Common myeloid progenitor, CD34-positive (primary cell): ENCODE results near the gene MARCHF4.

ENCODE experiments used
- CTCF ChIA-PET: fragments of 350-600 bp; sonication (Branson Sonifier 250); formaldehyde crosslinking; loops from one replicate; lab custom pipeline; 2021; ENCODE audit warnings: antibody characterized with exemption; lab: Charles Lee
- POLR2A ChIA-PET: fragments of 350-600 bp; sonication (Branson Sonifier 250); formaldehyde crosslinking; loops from one replicate; lab custom pipeline; 2021; ENCODE audit warnings: antibody characterized with exemption; lab: Charles Lee
- DNase-seq, 3 donors: peaks; one replicate each; pipeline versions ENCODE4 v3.0.0 to v3.0.0-alpha.2; 2013
- H3K27ac ChIP-seq, 2 experiments: 1 replicate in 1 of 2; 2 replicates in 1 of 2; pipeline ENCODE4 v1.7.0; 2013; ENCODE audit warnings: inconsistent platforms in 2 of 2, low read length in 2 of 2, mild to moderate bottlenecking in 2 of 2, low read depth in 1 of 2, moderate library complexity in 1 of 2; ENCODE audit not compliant: severe bottlenecking in 2 of 2, insufficient read depth in 1 of 2, poor library complexity in 1 of 2
- H3K27me3 ChIP-seq, 5 experiments: replicated peaks in 2 of 5; 1 replicate in 3 of 5; 2 replicates in 2 of 5; pipeline versions ENCODE4 v1.6.1 to v1.7.0; 2013; ENCODE audit warnings: low read length in 4 of 5, mild to moderate bottlenecking in 2 of 5, moderate library complexity in 2 of 5, inconsistent platforms in 1 of 5; ENCODE audit not compliant: insufficient read depth in 5 of 5, control insufficient read depth in 4 of 5
- H3K36me3 ChIP-seq, 4 experiments: 1 replicate in 2 of 4; 2 replicates in 2 of 4; pipeline versions ENCODE4 v1.6.1 to v1.7.0; 2013; ENCODE audit warnings: low read length in 3 of 4, control low read depth in 1 of 4, mild to moderate bottlenecking in 1 of 4; ENCODE audit not compliant: control insufficient read depth in 4 of 4, insufficient read depth in 4 of 4
- H3K4me1 ChIP-seq, 4 experiments: 1 replicate in 3 of 4; 2 replicates in 1 of 4; pipeline versions ENCODE4 v1.6.1 to v1.7.1; 2013; ENCODE audit warnings: low read length in 3 of 4, mild to moderate bottlenecking in 3 of 4, control low read depth in 1 of 4, inconsistent platforms in 1 of 4, moderate library complexity in 1 of 4; ENCODE audit not compliant: control insufficient read depth in 4 of 4, insufficient read depth in 4 of 4; ENCODE audit errors: control extremely low read depth in 1 of 4
- H3K4me3 ChIP-seq, 7 experiments: 1 replicate in 4 of 7; 2 replicates in 3 of 7; pipeline versions ENCODE4 v1.5.1 to v1.7.0; 2013; ENCODE audit warnings: mild to moderate bottlenecking in 7 of 7, low read length in 6 of 7, moderate library complexity in 6 of 7, inconsistent platforms in 2 of 7, low read depth in 2 of 7, control low read depth in 1 of 7; ENCODE audit not compliant: insufficient read depth in 4 of 7, control insufficient read depth in 1 of 7; ENCODE audit errors: extremely low read depth in 1 of 7
- H3K9me3 ChIP-seq, 5 experiments: 1 replicate in 4 of 5; 2 replicates in 1 of 5; pipeline versions ENCODE4 v1.6.1 to v1.7.1; 2013; ENCODE audit warnings: low read length in 4 of 5, mild to moderate bottlenecking in 2 of 5, inconsistent platforms in 1 of 5, low read depth in 1 of 5, moderate library complexity in 1 of 5; ENCODE audit not compliant: control insufficient read depth in 4 of 5, insufficient read depth in 2 of 5; ENCODE audit errors: control extremely low read depth in 1 of 5
- WGBS: methylation state at CpG from one replicate; pipeline ENCODE4 v1.1.5; 2013; ENCODE audit not compliant: insufficient coverage; 5-methylcytosine and 5-hydroxymethylcytosine counted together

MARCHF4 gene

DNA sequence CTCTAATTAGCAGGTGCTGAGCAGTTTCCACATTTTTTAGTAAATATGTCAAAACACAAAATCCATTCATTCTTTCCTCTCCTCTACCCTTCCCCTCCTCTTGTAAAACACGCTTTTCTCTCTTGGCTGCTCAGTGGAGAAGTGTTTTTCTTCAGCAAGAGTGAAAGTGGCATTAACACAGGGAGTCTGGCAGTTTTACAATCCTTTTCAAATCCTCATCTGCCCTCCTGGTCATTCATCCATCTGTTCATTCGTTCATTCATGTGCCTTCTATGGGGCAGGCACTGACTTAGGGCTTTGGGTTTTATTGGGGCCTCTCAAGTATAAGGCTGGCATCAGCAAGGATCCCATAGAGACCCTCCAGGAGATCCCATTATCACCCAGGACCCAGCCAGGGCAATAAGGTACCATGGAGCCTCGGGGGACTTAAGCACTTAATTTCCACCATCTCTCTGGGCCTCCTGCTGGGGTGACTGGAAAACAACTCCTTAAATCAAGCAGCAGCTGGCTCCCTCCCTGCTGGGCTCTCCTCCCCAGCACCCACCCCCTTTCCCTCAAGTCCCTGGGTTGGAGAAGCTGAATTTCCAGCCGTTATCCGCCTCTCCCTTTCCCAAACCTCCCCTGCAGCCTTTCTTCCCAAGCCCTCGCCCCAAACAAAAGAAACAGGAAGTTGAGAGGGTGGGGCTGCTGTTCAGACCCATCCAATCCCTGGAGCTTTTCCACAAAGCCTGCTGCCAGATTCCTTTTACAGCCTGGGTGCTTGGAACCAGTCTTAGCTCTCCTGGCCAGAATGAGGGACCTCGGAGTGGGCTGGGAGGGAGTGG is 32.6 kb downstream of the MARCHF4 start:
- H3K4me3 ChIP-seq: no peak overlapping the region
- POLR2A ChIA-PET: no interaction called here
- 93% methylated on average over 6 of the region's 7 CpGs for WGBS

DNA sequence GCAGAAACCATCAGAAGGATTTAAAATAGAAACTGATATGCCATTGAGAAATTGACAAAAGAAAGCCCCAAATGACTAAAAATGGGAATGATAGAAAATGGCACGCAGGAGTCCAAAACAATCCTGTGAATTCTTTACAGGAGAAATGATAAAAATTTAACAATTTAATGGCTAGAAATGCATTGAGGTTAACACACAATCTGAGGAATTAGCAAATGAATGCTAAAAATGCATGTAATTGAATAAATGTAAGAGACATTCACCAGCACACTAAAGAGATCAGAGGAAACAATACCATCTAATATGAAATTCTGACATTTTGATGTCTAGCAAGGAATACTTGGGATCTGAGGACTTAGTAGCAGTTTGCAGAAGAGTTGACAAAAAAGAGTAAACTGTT is 37.0 kb downstream of the MARCHF4 start:
- Histone ChIP-seq H3K4me1 (peaks cover 0 to 3% (median 0%) of the 10 kb centered on the region in 4 experiments), H3K36me3 (no peaks in the 10 kb centered on the region), H3K27ac (no peak overlapping the region), H3K27me3 (no peaks in the 10 kb centered on the region), H3K4me3 (no peak overlapping the region), H3K9me3 (no peaks in the 10 kb centered on the region)
- POLR2A ChIA-PET: no interaction called here
- CTCF ChIA-PET: no interaction called here
- DNase-seq: no peak
- no CpG with 5 or more reads among the region's 1 CpG for WGBS

More for the DNA sequence above, 32.6 kb downstream of the MARCHF4 start:
- Histone ChIP-seq H3K9me3 (no peaks in the 10 kb centered on the region), H3K27ac (no peak overlapping the region), H3K36me3 (no peaks in the 10 kb centered on the region), H3K4me1 (peaks cover 0 to 10% (median 2%) of the 10 kb centered on the region in 4 experiments), H3K27me3 (no peaks in the 10 kb centered on the region)
- DNase-seq: no peak
- CTCF ChIA-PET: interaction anchor here (1.0 kb wide), 1 partner anchor 14 kb away, joined by 3 read pairs; no protein-coding TSS in a partner anchor

- WGBS: 96% methylated on average over 4 of the region's 5 CpGs
- ChIA-PET CTCF (interaction anchor here (0.6 to 2.3 kb wide), 9 partner anchors 10 to 129 kb away, joined by 3 to 15 read pairs (median 3); no protein-coding TSS in a partner anchor), POLR2A (no interaction called here)
- no peaks in the 10 kb centered on the region for H3K4me1 ChIP-seq
- H3K36me3 ChIP-seq: no peaks in the 10 kb centered on the region
- H3K27me3 ChIP-seq: no peaks in the 10 kb centered on the region
- DNase-seq: peak in 1 of 3 donors; percentile 49
- H3K9me3 ChIP-seq: no peaks in the 10 kb centered on the region
- H3K27ac ChIP-seq: no peak overlapping the region
- no peak overlapping the region for H3K4me3 ChIP-seq
These were observed 43.9 kb downstream of the MARCHF4 start for GRCh38 chr2:216328347-216328746.

DNA sequence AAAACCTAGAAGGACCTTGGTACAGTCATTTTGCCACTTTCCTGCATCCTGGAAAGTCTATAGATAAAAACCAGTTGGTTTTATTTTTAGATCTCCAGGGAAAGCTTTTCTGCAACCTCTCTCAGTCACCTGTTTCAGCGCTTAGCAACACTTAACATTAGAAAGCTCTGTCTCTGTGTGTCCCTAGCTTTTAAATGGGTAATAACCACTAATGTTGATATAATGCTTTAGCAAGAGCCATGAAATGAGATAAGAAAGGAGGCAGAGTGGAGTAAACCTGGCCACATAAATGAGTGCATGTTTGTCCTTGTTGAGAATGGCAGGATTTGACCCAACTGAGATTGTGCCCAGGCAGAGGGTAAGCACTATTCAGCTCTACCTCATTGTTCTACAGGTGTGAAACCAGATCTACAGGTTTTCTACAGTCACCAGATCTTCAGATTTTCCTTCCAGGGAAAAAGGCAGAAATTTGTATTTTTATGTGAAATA is 44.8 kb downstream of the MARCHF4 start:
- DNase-seq: no peak
- ChIA-PET POLR2A (interaction anchor here (0.7 kb wide), 1 partner anchor 112 kb away, joined by 3 read pairs; no protein-coding TSS in a partner anchor), CTCF (interaction anchor here (0.9 to 2.3 kb wide), 8 partner anchors 11 to 92 kb away, joined by 3 to 15 read pairs (median 5); no protein-coding TSS in a partner anchor)
- Histone ChIP-seq H3K9me3 (no peaks in the 10 kb centered on the region), H3K4me1 (no peaks in the 10 kb centered on the region), H3K27ac (no peak overlapping the region), H3K36me3 (no peaks in the 10 kb centered on the region), H3K4me3 (no peak overlapping the region), H3K27me3 (no peaks in the 10 kb centered on the region)
- no CpG with 5 or more reads among the region's 1 CpG for WGBS
